ENCODE measurements around the gene MED4. TPM values are rescaled to one million over a fixed set of nuclear protein-coding genes. Genes with fewer than 3 reads are reported as not detected.

MED4 gene, protein sequence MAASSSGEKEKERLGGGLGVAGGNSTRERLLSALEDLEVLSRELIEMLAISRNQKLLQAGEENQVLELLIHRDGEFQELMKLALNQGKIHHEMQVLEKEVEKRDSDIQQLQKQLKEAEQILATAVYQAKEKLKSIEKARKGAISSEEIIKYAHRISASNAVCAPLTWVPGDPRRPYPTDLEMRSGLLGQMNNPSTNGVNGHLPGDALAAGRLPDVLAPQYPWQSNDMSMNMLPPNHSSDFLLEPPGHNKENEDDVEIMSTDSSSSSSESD
- 10 to 100 TPM; 14.0 to 16.8 TPM for total RNA-seq

GRCh38 chr13:48094781-48095502 lies at the start of gene MED4:
MED4 (minus strand) TSS chr13:48095104; CDS start chr13:48095078, 26 bp downstream.
- no peaks in the 10 kb centered on the region for H3K27me3 ChIP-seq
- H3K4me1 ChIP-seq: peaks cover 37% of the 10 kb centered on the region
- no peaks in the 10 kb centered on the region for H3K9me3 ChIP-seq
- ATAC-seq (peak; percentile 100), DNase-seq (peak; percentile 95)
- peak within 1 kb of the TSS in 3 of 4 donors; percentile 70 to 79 (median 79) for H3K27ac ChIP-seq
- H3K4me3 ChIP-seq: peak within 1 kb of the TSS; percentile 98 to 99
- peak; percentile 48 to 91 (median 89) for TF ChIP-seq POLR2A (IDR thresholded peaks at IDR 0.05)
- TF ChIP-seq CTCF (IDR thresholded peaks at IDR 0.05): peak; percentile 97 to 100 (median 99)
- no peaks in the 10 kb centered on the region for H3K36me3 ChIP-seq (replicated peaks in 1 of 2; ENCODE audit: insufficient read depth in 1 of 2, low read depth in 2 of 2)
- intact Hi-C loops (cut with DNase I): no loop called here
- 10 to 17% methylated on average over 36 to 54 of the region's 54 CpGs for WGBS, 2 donors

GRCh38 chr13:48144413-48145035 lies 49.6 kb upstream of the MED4 start:
- no peaks in the 10 kb centered on the region for H3K27me3 ChIP-seq
- ATAC-seq (no peak), DNase-seq (peak in 3 of 4 donors; percentile 12 to 68 (median 26))
- no peaks in the 10 kb centered on the region for H3K36me3 ChIP-seq (replicated peaks in 1 of 2; ENCODE audit: insufficient read depth in 1 of 2, low read depth in 2 of 2)
- no peaks in the 10 kb centered on the region for H3K4me1 ChIP-seq
- 67 to 68% methylated on average over 5 to 7 of the region's 7 CpGs for WGBS, 2 donors
- no peak for TF ChIP-seq CTCF (IDR thresholded peaks at IDR 0.05)
- peak overlapping the region in 2 of 4 donors; percentile 46 to 50 for H3K27ac ChIP-seq
- H3K4me3 ChIP-seq: no peak overlapping the region
- intact Hi-C loops (cut with DNase I): no loop called here
- H3K9me3 ChIP-seq: no peaks in the 10 kb centered on the region

DNA sequence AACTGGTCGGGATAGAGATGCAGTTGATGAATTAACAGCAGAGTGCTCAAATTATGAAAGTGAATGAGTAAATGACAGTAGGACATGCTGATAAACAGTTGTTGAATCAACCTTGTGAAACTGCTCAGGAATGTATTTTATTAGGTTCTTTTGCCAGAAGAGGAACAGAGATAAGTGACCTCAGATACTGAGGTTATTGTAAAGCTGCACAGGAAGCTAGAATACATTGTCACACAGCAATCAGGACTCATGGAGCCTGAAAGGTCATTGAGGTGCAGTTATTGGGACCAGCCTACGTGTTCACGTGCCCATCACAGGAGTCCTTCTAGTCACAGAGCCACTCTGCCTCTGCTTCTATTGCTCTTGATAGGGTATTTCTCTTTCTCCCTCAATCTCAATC lies 47.5 kb upstream of the MED4 start:
- TF ChIP-seq POLR2A (IDR thresholded peaks at IDR 0.05) (no peak), CTCF (IDR thresholded peaks at IDR 0.05) (no peak)
- ATAC-seq: no peak
- no peaks in the 10 kb centered on the region for H3K27me3 ChIP-seq
- H3K4me1 ChIP-seq: no peaks in the 10 kb centered on the region
- no peak overlapping the region for H3K4me3 ChIP-seq
- intact Hi-C loops (cut with DNase I): no loop called here
- WGBS, 2 donors: 69 to 88% methylated on average over 3 of the region's 3 CpGs
- no peak overlapping the region for H3K27ac ChIP-seq
- no peak for DNase-seq
- no peaks in the 10 kb centered on the region for H3K9me3 ChIP-seq
- H3K36me3 ChIP-seq (replicated peaks in 1 of 2; ENCODE audit: insufficient read depth in 1 of 2, low read depth in 2 of 2): no peaks in the 10 kb centered on the region

GRCh38 chr13:48138270-48138669 lies 43.4 kb upstream of the MED4 start:
- no peak overlapping the region for H3K27ac ChIP-seq
- H3K9me3 ChIP-seq: no peaks in the 10 kb centered on the region
- no peaks in the 10 kb centered on the region for H3K27me3 ChIP-seq
- intact Hi-C loops (cut with DNase I): no loop called here
- TF ChIP-seq POLR2A (IDR thresholded peaks at IDR 0.05) (no peak), CTCF (IDR thresholded peaks at IDR 0.05) (no peak)
- DNase-seq (no peak), ATAC-seq (no peak)
- H3K4me1 ChIP-seq: no peaks in the 10 kb centered on the region
- no peak overlapping the region for H3K4me3 ChIP-seq
- 72 to 81% methylated on average over 4 of the region's 4 CpGs for WGBS, 2 donors
- no peaks in the 10 kb centered on the region for H3K36me3 ChIP-seq (replicated peaks in 1 of 2; ENCODE audit: insufficient read depth in 1 of 2, low read depth in 2 of 2)
